B cell (primary cell): Measurements from ENCODE around the gene HOXD9. TPM values are rescaled to one million over a fixed set of nuclear protein-coding genes. Genes with fewer than 3 reads are reported as not detected.

Experiments used
- ATAC-seq: fragments of 200-7000 bp; cut with Tn5 transposase; one replicate; pipeline ENCODE4 v1.10.0; 2021; ENCODE audit warnings: low read depth, mild to moderate bottlenecking, moderate number of reproducible peaks, moderate library complexity
- CTCF ChIA-PET: fragments of 350-600 bp; sonication (Branson Sonifier 250); formaldehyde crosslinking; loops from one replicate; lab custom pipeline; 2021; ENCODE audit warnings: antibody characterized with exemption, inconsistent platforms; lab: Charles Lee
- POLR2A ChIA-PET: fragments of 350-600 bp; sonication (Branson Sonifier 250); formaldehyde crosslinking; loops from one replicate; lab custom pipeline; 2021; ENCODE audit warnings: antibody characterized with exemption; lab: Charles Lee
- DNase-seq: peaks from one replicate; pipeline ENCODE4 v3.0.0; 2013
- H2AFZ ChIP-seq: 2 replicates; pipeline ENCODE4 v1.6.1; 2012; ENCODE audit warnings: mild to moderate bottlenecking, low read depth, low read length; ENCODE audit not compliant: insufficient read depth, poor library complexity, severe bottlenecking
- H3K27ac ChIP-seq, 2 donors: 1 replicate in 1 of 2; 2 replicates in 1 of 2; pipeline ENCODE4 v1.5.1; 2012 to 2013; ENCODE audit warnings: low read length in 2 of 2, mild to moderate bottlenecking in 2 of 2, moderate library complexity in 1 of 2
- H3K27me3 ChIP-seq, 4 experiments: fragments of 200-600 bp in 1 of 4; sonication (generic) in 1 of 4; replicated peaks in 1 of 4; 1 replicate in 2 of 4; 2 replicates in 2 of 4; pipeline versions ENCODE4 v1.6.1 to v1.7.0; 2013 to 2016; ENCODE audit warnings: low read length in 3 of 4, mild to moderate bottlenecking in 2 of 4, mixed read lengths in 1 of 4, moderate library complexity in 1 of 4; ENCODE audit not compliant: insufficient read depth in 4 of 4, control insufficient read depth in 3 of 4; ENCODE audit errors: control extremely low read depth in 1 of 4
- H3K36me3 ChIP-seq, 2 experiments: replicated peaks in 1 of 2; 1 replicate in 1 of 2; 2 replicates in 1 of 2; pipeline versions ENCODE4 v1.6.1 to v1.7.1; 2013; ENCODE audit warnings: low read length in 1 of 2; ENCODE audit not compliant: insufficient read depth in 2 of 2, control insufficient read depth in 1 of 2; ENCODE audit errors: control extremely low read depth in 1 of 2, extremely low read depth in 1 of 2
- H3K4me1 ChIP-seq, 2 donors: fragments of 200-600 bp in 1 of 2; sonication (generic) in 1 of 2; 1 replicate in 1 of 2; 2 replicates in 1 of 2; pipeline versions ENCODE4 v1.5.1 to v1.6.1; 2013 to 2017; ENCODE audit warnings: low read length in 2 of 2; ENCODE audit not compliant: control insufficient read depth in 2 of 2, insufficient read depth in 2 of 2
- H3K4me2 ChIP-seq: replicated peaks from 2 replicates; pipeline ENCODE3; 2012; ENCODE audit warnings: mild to moderate bottlenecking, low read depth, low read length; ENCODE audit not compliant: poor library complexity, severe bottlenecking
- H3K4me3 ChIP-seq, 5 experiments: fragments of 200-600 bp in 1 of 5; sonication (generic) in 1 of 5; 1 replicate in 3 of 5; 2 replicates in 2 of 5; pipeline versions ENCODE4 v1.5.1 to v1.7.0; 2011 to 2016; ENCODE audit warnings: low read length in 4 of 5, mild to moderate bottlenecking in 4 of 5, low read depth in 2 of 5, control low read depth in 1 of 5, moderate library complexity in 1 of 5; ENCODE audit not compliant: insufficient read depth in 1 of 5; ENCODE audit errors: control extremely low read depth in 1 of 5, extremely low read depth in 1 of 5
- H3K79me2 ChIP-seq: fragments of 200-600 bp; sonication (generic); one replicate; pipeline ENCODE4 v1.6.0; 2016; ENCODE audit warnings: low read length; ENCODE audit not compliant: control insufficient read depth, insufficient read depth
- H3K9ac ChIP-seq: fragments of 200-600 bp; sonication (generic); 2 replicates; pipeline ENCODE4 v1.6.1; 2017; ENCODE audit warnings: mild to moderate bottlenecking, low read length, moderate library complexity
- H3K9me3 ChIP-seq, 3 donors: one replicate each; pipeline versions ENCODE4 v1.6.1 to v1.7.1; 2013; ENCODE audit warnings: low read length in 2 of 3; ENCODE audit not compliant: control insufficient read depth in 2 of 3, insufficient read depth in 1 of 3; ENCODE audit errors: control extremely low read depth in 1 of 3
- H4K20me1 ChIP-seq: 2 replicates; pipeline ENCODE4 v1.6.0; 2012; ENCODE audit warnings: mild to moderate bottlenecking, low read length; ENCODE audit not compliant: insufficient read depth, control insufficient read depth, poor library complexity, severe bottlenecking
- H3K27ac Mint-ChIP-seq: one replicate; pipeline ENCODE4 v1.8.0; 2021; ENCODE audit warnings: mixed read lengths
- H3K27me3 Mint-ChIP-seq: one replicate; pipeline ENCODE4 v1.8.0; 2021; ENCODE audit warnings: mixed read lengths
- H3K4me1 Mint-ChIP-seq: one replicate; pipeline ENCODE4 v1.8.0; 2021; ENCODE audit warnings: mixed read lengths
- H3K4me3 Mint-ChIP-seq: one replicate; pipeline ENCODE4 v1.8.0; 2021; ENCODE audit warnings: mixed read lengths
- H3K9me3 Mint-ChIP-seq: one replicate; pipeline ENCODE4 v1.8.0; 2022; ENCODE audit warnings: mixed read lengths; ENCODE audit not compliant: insufficient read depth
- EZH2 ChIP-seq: IDR thresholded peaks from 2 replicates; pipeline ENCODE4 v1.6.1; 2012; ENCODE audit warnings: borderline replicate concordance, low read depth, mild to moderate bottlenecking, moderate library complexity, low read length; ENCODE audit not compliant: insufficient read depth, poor library complexity, severe bottlenecking
- WGBS: methylation state at CpG from one replicate; pipeline ENCODE4 v1.1.5; 2013; ENCODE audit warnings: missing lambda C conversion rate; ENCODE audit not compliant: insufficient coverage; 5-methylcytosine and 5-hydroxymethylcytosine counted together
- intact Hi-C: fragments of 100-400 bp; cut with micrococcal nuclease; formaldehyde crosslinking; loops from one replicate; pipeline ENCODE4 v1.10.0; 2022
- polyA plus RNA-seq: library from polyadenylated mRNA; depleted of rRNA; stranded (reverse); fragments of >200 nt; gene quantifications from 2 replicates; pipeline ENCODE4 v1.2.3, GENCODE V29; 2012
- total RNA-seq, 2 donors: library from RNA; stranded (reverse); fragments of 120-200 nt in 1 of 2; gene quantifications; 1 replicate in 1 of 2; 2 replicates in 1 of 2; pipeline versions ENCODE4 v1.2.3 to v1.2.4, GENCODE V29; 2013 to 2022
- TF ChIP-seq, protein P1 (sequence below): fragments of 200-600 bp; IDR thresholded peaks from one replicate; pipeline ENCODE4 v1.8.0; 2022; ENCODE audit warnings: antibody characterized with exemption, mild to moderate bottlenecking

HOXD9 gene
- total and polyA plus RNA-seq, 2 donors (not counting 1 experiment from before 2014, with no cell fraction given) = not detected

GRCh38 chr2:176124110-176124946, 1.8 kb downstream of the HOXD9 start:
- no peaks in the 10 kb centered on the region for H4K20me1 ChIP-seq
- H3K4me3 ChIP-seq = no peak overlapping the region
- H3K4me1 ChIP-seq = peaks cover 17 to 41% of the 10 kb centered on the region in 2 donors
- Mint-ChIP-seq H3K27me3 (peaks cover 77% of the 10 kb centered on the region), H3K9me3 (peaks cover 2% of the 10 kb centered on the region), H3K4me3 (peak overlapping the region; percentile 26), H3K27ac (no peak overlapping the region), H3K4me1 (peaks cover 19% of the 10 kb centered on the region)
- H2AFZ ChIP-seq = no peak overlapping the region
- H3K36me3 ChIP-seq = no peaks in the 10 kb centered on the region
- peaks cover 0 to 93% (median 73%) of the 10 kb centered on the region in 4 experiments for H3K27me3 ChIP-seq
- H3K9me3 ChIP-seq = peaks cover 0 to 50% (median 0%) of the 10 kb centered on the region in 3 donors
- H3K4me2 ChIP-seq = no peak overlapping the region
- DNase-seq (no peak), ATAC-seq (no peak)
- H3K79me2 ChIP-seq = no peaks in the 10 kb centered on the region
- ChIA-PET POLR2A (no interaction called here), CTCF (interaction anchor here (1.1 to 4.6 kb wide), 2 partner anchors 527 to 530 kb away, joined by 4 to 100 read pairs; no protein-coding TSS in a partner anchor)
- no peak overlapping the region for H3K9ac ChIP-seq
- TF ChIP-seq, protein P1, sequence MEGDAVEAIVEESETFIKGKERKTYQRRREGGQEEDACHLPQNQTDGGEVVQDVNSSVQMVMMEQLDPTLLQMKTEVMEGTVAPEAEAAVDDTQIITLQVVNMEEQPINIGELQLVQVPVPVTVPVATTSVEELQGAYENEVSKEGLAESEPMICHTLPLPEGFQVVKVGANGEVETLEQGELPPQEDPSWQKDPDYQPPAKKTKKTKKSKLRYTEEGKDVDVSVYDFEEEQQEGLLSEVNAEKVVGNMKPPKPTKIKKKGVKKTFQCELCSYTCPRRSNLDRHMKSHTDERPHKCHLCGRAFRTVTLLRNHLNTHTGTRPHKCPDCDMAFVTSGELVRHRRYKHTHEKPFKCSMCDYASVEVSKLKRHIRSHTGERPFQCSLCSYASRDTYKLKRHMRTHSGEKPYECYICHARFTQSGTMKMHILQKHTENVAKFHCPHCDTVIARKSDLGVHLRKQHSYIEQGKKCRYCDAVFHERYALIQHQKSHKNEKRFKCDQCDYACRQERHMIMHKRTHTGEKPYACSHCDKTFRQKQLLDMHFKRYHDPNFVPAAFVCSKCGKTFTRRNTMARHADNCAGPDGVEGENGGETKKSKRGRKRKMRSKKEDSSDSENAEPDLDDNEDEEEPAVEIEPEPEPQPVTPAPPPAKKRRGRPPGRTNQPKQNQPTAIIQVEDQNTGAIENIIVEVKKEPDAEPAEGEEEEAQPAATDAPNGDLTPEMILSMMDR = no peak
- TF ChIP-seq EZH2 = no peak
- no peak overlapping the region for H3K27ac ChIP-seq
- 16% methylated on average over 30 of the region's 34 CpGs for WGBS
- intact Hi-C loops = no loop called here
